DMS 273 (cell line): Measurements from ENCODE around the gene ELOVL5.
"Not testable (repeated sequence)": the region's sequence is repeated elsewhere in the genome, so short reads cannot be mapped to it uniquely, and the experiment has no call there.

Source experiments
- DNase-seq: peaks from one replicate; lab custom pipeline; 2025; ENCODE audit not compliant: unreplicated experiment; lab: John Stamatoyannopoulos, UW

ELOVL5 gene

DNA sequence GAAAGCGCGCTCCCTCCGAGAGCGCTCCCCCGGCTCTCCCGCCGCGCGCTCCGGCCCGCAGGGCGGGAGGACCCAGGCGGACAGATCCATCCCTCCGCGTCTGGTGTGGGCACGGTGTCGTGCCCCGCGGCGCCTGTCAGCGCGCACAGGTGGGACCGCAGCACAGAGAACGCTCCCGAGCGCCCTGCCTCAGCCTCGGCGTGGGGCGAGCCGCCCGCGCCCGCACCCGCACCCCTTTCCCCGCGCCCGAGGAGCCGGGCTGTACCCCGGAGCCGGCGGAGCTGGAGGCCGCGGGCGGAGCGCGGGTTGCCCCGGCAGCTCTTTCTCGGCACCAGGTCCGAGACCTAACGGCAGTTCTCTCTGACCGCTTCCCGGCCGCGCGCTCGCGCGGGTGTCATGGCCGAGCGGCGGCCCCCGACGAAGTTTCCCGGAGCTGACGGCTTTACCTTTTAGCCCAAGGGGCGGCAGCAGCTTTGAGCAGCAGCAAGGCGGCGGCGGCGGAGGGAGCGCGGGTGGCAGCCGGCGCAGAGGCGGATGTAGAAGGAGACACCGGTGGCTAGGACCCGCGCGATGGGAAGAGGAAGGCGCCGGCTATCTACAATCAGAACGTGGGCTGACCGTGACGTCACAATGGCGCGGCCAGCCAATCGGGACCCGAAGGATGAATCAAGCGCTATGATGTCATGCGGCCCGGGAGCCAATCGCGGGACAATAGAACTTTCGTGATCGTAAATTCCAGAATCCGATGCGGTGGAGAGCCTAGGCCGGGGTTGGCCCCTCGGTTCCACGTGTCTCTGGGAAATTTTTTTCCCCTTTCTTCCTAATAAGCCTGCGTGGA lies at the start of gene ELOVL5:
TSS of gene ELOVL5 (minus strand) at position 580 of the 838 bp plus-strand sequence. CDS start 53,251 bp downstream, outside the sequence.
- peak; percentile 98 for DNase-seq

GRCh38 chr6:53397283-53397682 lies 48.5 kb upstream of the ELOVL5 start:
- no peak for DNase-seq

GRCh38 chr6:53395986-53396385 lies 47.2 kb upstream of the ELOVL5 start:
- no peak for DNase-seq

DNA sequence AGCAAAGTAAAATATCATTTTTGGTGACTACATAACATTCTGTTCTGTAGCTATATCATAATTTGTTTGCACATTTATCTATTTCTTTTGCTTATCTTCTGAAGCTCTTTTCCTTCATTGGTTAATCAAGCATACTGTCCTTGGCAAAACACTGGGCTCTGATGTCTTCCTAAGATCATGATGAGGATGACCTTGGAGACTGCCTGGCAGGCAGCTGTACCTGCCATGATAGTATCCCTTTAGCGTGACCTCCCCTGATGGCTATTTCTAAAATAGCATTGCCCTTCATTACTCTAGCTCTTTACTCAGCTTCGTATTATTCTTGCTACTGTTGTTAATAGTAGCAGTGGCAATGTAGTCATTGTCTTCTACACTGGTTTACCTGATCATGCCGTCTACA lies 46.0 kb upstream of the ELOVL5 start:
- no peak for DNase-seq

DNA sequence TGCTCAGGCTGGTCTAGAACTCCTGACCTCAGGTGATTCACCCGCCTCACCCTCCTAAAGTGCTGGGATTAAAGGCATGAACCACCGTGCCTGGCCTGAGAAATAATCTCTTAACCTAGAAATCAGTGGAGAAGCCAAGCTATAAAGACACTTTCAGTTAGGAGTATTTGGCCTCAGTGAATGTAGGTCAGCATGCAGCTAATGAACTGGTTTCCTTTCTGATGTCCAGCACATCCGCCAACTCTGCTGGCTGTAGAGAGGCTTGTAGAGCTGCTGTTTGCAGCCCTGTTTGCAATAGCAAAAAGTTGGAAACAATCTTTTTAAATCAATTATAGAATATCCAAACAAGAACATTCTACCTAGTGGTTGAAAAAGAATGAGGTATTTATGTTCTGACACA lies 42.4 kb upstream of the ELOVL5 start:
- no peak for DNase-seq

DNA sequence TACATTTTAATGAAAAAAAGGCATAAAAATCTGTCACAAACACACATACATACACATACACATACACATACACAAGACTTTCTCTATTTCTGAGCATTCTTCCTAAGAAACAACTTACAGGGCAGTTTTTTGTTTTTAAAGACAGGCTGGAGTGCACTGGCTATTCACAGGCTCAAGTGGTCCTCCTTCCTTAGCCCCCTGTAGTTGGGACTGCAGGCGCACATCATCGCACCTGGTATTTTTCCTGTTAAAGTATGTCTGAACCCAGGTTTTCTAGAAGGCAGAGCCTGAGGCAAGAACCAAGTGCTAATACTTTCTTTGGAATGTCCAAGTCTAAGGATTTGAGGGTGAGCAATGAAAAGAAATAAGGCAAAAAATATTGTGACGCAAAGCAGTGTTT lies 41.3 kb upstream of the ELOVL5 start:
- no peak for DNase-seq

DNA sequence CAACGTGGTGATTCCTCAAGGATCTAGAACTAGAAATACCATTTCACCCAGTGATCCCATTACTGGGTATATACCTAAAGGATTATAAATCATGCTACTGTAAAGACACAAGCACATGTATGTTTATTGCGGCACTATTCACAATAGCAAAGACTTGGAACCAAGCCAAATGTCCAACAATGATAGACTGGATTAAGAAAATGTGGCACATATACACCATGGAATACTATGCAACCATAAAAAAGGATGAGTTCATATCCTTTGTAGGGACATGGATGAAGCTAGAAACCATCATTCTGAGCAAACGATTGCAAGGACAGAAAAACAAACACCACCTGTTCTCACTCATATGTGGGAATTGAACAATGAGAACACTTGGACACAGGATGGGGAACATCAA lies 39.9 kb upstream of the ELOVL5 start:
- DNase-seq, result not testable (repeated sequence)

DNA sequence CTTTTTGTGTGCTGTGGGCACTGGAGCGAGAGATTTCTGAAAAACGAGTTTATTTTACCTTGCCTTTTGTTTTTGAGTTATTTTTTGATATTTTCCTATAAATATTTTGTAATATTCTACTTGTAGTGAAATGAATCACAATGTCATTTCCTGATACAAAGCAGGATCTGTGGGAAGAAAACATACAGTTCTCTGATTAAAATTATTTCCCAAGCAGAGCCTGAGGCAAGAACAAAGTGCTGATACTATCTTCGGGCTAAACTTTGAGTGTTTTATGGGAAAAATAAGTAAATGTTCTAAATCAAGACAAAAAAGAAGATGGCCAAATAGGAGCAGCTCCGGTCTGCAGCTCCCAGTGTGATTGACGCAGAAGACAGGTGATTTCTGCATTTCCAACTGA lies 33.7 kb upstream of the ELOVL5 start:
- no peak for DNase-seq

DNA sequence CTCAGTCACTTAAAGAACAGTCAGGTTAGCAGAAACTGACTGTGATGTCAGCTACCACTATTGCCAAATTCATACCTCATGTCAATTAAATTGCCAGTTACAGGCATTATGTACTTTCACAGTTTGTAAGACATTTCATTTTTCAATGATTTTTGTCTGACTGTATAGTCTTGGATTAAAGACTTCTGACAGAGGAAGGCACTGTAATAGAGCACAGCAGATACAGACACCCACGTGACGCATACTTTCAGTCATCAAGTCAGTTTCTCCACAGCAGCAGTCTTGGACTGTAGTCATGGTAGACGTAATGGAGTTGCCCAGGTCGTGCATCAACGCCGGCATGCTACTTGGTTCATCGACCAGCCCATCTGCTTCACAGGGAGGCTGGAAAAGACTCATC lies 29.5 kb upstream of the ELOVL5 start:
- DNase-seq, result no peak

DNA sequence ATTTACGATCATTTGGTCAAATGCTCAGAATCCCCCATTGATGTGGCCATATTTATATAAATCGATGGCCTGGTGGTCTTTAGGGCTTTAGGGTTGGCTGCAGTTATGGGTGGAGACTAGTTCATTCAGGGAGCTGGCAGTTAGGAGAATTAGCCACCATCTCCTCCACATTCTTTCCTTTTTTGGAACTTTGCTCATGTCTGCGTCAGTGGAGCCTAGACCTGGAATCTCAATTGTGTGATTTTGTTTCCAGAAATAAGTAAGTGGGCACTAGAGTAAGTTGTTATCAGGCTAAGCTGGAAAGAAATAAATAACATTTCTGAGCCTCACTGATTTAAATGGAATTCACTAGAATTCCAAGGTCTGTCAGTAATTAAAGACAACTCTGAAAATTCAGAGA lies 29.0 kb upstream of the ELOVL5 start:
- no peak for DNase-seq

- DNase-seq, result no peak
These were observed 28.5 kb upstream of the ELOVL5 start for GRCh38 chr6:53377289-53377688.

DNA sequence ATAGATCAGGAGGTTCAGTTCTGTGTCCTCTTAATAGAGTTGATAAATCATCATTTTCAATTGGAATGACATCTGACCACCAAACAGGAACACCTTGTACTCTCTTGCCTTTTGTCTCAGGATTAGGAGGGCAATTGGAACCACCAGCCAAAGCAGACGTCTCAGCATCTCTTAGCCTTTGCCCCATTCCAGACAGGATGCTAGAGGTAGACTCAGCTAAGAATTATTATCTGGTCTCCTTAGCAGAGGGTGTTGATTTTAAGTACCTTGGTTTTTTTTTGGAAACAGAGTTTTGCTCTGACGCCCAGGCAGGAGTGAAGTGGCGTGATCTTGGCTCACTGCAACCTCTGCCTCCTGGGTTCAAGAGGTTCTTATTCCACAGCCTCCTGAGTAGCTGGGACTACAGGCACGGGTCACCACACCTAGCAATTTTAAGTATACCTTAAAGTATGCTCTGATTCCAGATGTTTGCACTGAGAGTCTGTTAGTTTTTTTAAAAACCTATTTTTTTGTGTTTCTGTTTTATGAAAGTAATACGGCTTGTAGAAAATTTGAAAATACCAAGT lies 28.0 kb upstream of the ELOVL5 start:
- DNase-seq, result no peak

GRCh38 chr6:53375847-53376246 lies 27.1 kb upstream of the ELOVL5 start:
- DNase-seq, result no peak

DNA sequence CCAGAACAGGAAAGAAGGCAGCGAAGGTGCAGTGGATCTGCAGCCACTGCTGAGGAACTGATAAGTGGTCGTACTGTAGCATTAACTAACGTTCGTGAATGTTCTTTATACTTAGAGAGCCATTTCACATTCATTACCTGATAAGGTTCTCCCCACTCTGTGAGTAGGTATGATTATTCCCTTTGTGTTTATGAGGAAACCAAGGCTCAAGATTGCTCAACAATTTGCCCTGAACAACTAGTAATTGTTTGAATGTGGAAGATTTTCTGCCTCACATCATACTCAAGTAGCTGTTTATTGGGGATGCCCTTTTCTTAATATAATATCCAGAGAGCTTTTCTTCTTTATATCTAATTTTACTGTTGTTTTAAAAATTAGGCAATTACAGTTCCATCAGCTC lies 24.9 kb upstream of the ELOVL5 start:
- no peak for DNase-seq

- DNase-seq, result peak; percentile 16
These were observed 21.2 kb upstream of the ELOVL5 start for GRCh38 chr6:53369876-53370515.

- DNase-seq, result no peak
These were observed 20.3 kb upstream of the ELOVL5 start for GRCh38 chr6:53369051-53369450.

- no peak for DNase-seq
These were observed 17.4 kb upstream of the ELOVL5 start for GRCh38 chr6:53366128-53366641.

- DNase-seq, result no peak
These were observed 14.8 kb upstream of the ELOVL5 start for GRCh38 chr6:53363341-53364079.

DNA sequence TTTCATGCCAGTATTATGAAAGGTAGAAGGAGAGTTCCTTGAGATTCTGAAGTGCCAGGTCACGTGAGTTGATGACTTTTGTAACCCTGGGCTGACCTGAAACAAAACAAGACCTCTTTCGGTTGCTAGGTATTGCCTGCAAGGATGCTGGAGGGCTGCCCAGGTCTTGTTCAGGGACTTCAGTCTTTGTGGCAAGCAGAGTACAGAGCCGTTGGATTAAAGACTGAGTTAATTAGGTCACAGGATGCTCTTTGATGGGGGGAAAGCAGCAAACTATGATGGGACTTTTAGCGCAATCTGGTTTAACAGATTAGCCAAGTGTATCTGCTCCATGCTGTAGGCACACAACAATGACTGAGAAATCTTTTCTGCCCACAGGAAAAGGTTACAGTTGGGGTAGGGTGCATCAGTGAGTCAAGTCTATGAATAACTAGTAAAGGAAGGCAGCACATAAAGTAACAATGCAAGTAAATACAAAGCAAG lies 12.8 kb upstream of the ELOVL5 start:
- peak; percentile 11 for DNase-seq

DNA sequence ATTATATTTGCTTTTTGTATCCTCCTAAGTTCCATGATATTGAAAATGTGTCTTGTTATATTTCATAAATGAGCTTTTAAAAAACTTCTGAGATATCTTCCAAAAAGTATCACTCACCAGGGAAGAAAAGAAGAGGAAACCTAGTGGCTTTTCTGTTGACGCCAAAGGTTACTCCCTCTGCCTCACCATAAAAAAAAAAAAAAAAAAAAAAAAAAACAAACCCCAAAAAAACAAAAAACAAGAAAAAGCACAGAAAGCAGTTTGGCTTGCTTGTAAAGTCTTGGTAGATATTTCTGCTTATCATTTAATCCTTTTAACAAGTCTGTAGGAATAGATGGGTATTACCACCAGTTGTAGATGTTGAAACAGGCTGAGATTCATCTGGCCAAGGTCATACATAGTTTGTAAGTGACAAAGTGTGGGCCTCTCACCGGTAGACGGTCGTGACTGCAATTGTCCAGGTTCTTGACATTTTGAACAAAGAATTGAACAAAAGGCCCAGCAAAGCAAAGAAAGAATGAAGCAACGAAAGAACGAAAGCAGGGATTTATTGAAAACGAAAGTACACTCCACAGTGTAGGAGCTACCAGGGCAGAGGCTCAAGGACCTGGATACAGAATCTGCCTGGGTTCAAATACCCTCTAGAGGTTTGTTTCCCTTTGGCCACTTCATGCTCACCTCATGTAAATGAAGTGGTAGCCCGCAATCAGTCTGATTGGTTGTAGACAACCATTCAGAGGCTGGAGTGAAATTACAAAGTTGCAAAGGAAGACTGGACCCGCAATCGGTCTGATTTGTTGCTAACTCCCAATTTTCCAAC lies 11.6 kb upstream of the ELOVL5 start:
- DNase-seq, result no peak

GRCh38 chr6:53359843-53360092 lies 11.0 kb upstream of the ELOVL5 start:
- no peak for DNase-seq
